ENCODE measurements around the gene ITSN2.

DNA sequence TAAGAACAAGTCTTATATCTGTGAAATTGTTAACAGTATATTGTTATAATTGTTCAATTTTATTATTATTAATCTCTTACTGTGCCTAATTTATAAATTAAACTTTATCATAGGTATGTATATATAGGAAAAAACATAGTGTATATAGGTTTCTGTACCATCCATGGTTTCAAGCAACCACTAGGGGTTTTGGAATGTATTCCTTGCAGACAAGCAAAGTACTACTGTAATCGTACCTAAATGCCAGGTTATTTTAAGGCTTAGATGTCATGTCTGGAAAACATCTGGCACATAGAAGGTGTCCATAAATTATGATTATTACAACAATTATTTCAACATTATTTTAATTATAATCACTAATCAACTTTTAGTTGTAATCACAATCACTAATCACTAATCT is 8.4 kb downstream of the ITSN2 start:
- TF ChIP-seq, protein P1, sequence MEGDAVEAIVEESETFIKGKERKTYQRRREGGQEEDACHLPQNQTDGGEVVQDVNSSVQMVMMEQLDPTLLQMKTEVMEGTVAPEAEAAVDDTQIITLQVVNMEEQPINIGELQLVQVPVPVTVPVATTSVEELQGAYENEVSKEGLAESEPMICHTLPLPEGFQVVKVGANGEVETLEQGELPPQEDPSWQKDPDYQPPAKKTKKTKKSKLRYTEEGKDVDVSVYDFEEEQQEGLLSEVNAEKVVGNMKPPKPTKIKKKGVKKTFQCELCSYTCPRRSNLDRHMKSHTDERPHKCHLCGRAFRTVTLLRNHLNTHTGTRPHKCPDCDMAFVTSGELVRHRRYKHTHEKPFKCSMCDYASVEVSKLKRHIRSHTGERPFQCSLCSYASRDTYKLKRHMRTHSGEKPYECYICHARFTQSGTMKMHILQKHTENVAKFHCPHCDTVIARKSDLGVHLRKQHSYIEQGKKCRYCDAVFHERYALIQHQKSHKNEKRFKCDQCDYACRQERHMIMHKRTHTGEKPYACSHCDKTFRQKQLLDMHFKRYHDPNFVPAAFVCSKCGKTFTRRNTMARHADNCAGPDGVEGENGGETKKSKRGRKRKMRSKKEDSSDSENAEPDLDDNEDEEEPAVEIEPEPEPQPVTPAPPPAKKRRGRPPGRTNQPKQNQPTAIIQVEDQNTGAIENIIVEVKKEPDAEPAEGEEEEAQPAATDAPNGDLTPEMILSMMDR (IDR thresholded peaks at IDR 0.05) = no peak
- no peak for TF ChIP-seq POLR2A (IDR thresholded peaks at IDR 0.05)

Data from right lobe of liver (tissue), 4 donors.